Mesendoderm (in vitro differentiated cells): ENCODE results near the gene RBBP7.

ENCODE experiments used
- DNase-seq: peaks from one replicate; pipeline ENCODE4 v3.0.0; 2013
- H2AK5ac ChIP-seq: 2 replicates; pipeline ENCODE4 v1.6.1; 2013; ENCODE audit warnings: low read length, inconsistent platforms
- H2BK120ac ChIP-seq: 2 replicates; pipeline ENCODE4 v1.6.1; 2013; ENCODE audit warnings: low read depth, mild to moderate bottlenecking, low read length, moderate library complexity, mixed read lengths
- H2BK15ac ChIP-seq: replicated peaks from 2 replicates; pipeline ENCODE4 v1.6.1; 2013; ENCODE audit warnings: low read depth, mild to moderate bottlenecking, moderate library complexity
- H2BK5ac ChIP-seq: 2 replicates; pipeline ENCODE4 v1.6.1; 2013; ENCODE audit warnings: low read length, inconsistent platforms
- H3K18ac ChIP-seq: 2 replicates; pipeline ENCODE4 v1.6.1; 2013; ENCODE audit warnings: mild to moderate bottlenecking, low read length, mixed read lengths
- H3K23ac ChIP-seq: one replicate; pipeline ENCODE4 v1.6.1; 2013; ENCODE audit warnings: low read length
- H3K27ac ChIP-seq: 2 replicates; pipeline ENCODE4 v1.5.1; 2013; ENCODE audit warnings: low read depth, mild to moderate bottlenecking, inconsistent platforms, low read length, moderate library complexity
- H3K27me3 ChIP-seq: 2 replicates; pipeline ENCODE4 v1.6.1; 2013; ENCODE audit warnings: low read length, control low read depth, mild to moderate bottlenecking, inconsistent platforms; ENCODE audit not compliant: insufficient read depth, poor library complexity
- H3K36me3 ChIP-seq: 2 replicates; pipeline ENCODE4 v1.6.1; 2013; ENCODE audit warnings: low read length, inconsistent platforms; ENCODE audit not compliant: control insufficient read depth, insufficient read depth
- H3K4ac ChIP-seq: one replicate; pipeline ENCODE4 v1.6.1; 2013; ENCODE audit warnings: low read depth, mild to moderate bottlenecking, low read length, moderate library complexity
- H3K4me1 ChIP-seq: 2 replicates; pipeline ENCODE4 v1.6.1; 2013; ENCODE audit warnings: low read depth, low read length, inconsistent platforms; ENCODE audit not compliant: control insufficient read depth
- H3K4me2 ChIP-seq: 2 replicates; pipeline ENCODE4 v1.6.1; 2013; ENCODE audit warnings: low read length
- H3K4me3 ChIP-seq: 2 replicates; pipeline ENCODE4 v1.5.1; 2013; ENCODE audit warnings: mild to moderate bottlenecking, low read length
- H3K56ac ChIP-seq: one replicate; pipeline ENCODE4 v1.6.1; 2013; ENCODE audit warnings: low read length
- H3K79me1 ChIP-seq: 2 replicates; pipeline ENCODE4 v1.6.1; 2013; ENCODE audit warnings: low read length, inconsistent platforms
- H3K79me2 ChIP-seq: 2 replicates; pipeline ENCODE4 v1.6.1; 2013; ENCODE audit warnings: mild to moderate bottlenecking, low read length; ENCODE audit not compliant: control insufficient read depth, insufficient read depth
- H3K9ac ChIP-seq: 2 replicates; pipeline ENCODE4 v1.6.1; 2013; ENCODE audit warnings: low read length, inconsistent platforms
- H4K5ac ChIP-seq: one replicate; pipeline ENCODE4 v1.6.1; 2013; ENCODE audit warnings: low read length
- H4K8ac ChIP-seq: one replicate; pipeline ENCODE4 v1.6.1; 2013; ENCODE audit warnings: low read depth, mild to moderate bottlenecking, control low read depth, low read length, moderate library complexity
- WGBS: extraction: QIAGEN DNeasy Blood & Tissue Kit; methylation state at CpG from one replicate; pipeline ENCODE4 v1.1.7; 2013; ENCODE audit warnings: low lambda C conversion rate, missing lambda C conversion rate; ENCODE audit not compliant: insufficient coverage; ENCODE audit errors: extremely low coverage; 5-methylcytosine and 5-hydroxymethylcytosine counted together

RBBP7 gene

DNA sequence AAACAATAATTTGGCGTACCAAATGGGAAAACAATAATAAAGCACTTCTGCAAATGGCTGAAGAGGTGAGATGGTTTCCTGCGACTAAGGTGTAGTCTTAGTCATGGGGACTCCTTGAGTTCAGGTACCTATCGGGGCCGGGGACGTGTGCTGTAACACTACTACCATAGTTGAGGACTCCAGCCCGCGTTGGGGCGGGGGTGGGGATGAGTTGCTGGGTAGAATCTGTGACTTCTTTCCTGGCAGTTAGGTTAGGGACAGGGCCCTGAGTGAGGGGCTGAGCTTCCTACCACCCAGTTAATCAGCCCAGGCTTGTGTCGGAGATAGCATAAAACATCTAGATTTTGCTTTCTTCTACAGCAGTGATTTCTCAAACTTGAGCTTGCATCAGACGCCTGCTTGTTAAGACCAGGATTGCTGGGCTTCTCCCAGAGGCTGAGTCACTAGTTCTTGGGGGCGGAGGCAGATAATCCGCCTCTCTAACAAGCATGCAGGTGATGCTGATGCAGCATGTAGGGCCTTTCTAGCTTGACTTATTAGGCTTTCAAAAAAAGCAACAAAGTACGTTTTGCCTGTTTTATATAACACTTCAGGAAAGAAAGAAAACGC is 30.2 kb downstream of the RBBP7 start:
- Histone ChIP-seq H3K4ac (no peak overlapping the region), H3K4me3 (no peak overlapping the region), H2BK120ac (no peak overlapping the region), H3K27ac (peak overlapping the region; percentile 22), H2BK5ac (no peak overlapping the region), H3K79me2 (no peaks in the 10 kb centered on the region), H3K27me3 (no peaks in the 10 kb centered on the region), H2AK5ac (no peak overlapping the region), H4K5ac (no peak overlapping the region), H3K9ac (no peak overlapping the region), H3K56ac (peak overlapping the region; percentile 0), H4K8ac (no peak overlapping the region), H3K23ac (no peak overlapping the region), H3K36me3 (no peaks in the 10 kb centered on the region), H3K4me1 (no peaks in the 10 kb centered on the region), H3K79me1 (no peaks in the 10 kb centered on the region), H3K18ac (no peak overlapping the region), H3K4me2 (no peak overlapping the region), H2BK15ac (no peak overlapping the region)
- WGBS, result no CpG with 5 or more reads among the region's 14 CpGs
- DNase-seq, result peak; percentile 80

DNA sequence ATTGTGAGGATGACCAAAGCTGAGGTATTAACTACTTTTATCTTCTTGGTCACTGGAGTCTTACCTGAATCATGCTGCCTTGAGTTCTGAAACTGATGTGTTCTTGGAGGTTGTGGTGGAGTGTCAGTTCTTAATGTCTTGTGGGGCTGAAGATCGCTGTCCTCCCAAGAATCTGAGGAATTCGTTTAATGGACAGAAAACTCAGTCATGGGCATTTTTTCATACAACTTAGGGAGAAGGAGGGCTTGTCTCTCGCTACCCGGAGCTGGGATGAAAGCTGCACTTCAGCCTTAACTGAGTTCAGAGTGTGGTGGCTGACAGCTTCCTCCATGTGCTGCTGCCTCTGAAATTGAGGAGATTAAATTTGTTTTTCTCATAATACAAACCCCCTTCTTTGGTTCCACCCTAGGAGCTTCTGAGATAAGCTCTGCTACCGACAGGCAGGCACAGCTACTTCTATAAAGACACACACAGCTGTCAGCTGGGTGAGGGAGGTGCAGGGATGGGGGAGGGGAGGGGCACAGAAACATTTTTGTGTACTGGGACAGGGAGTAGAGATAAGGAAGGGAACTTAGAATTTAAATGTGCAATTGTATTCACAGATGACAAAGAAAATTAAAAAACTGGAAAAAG is 30.8 kb downstream of the RBBP7 start:
- Histone ChIP-seq H2AK5ac (no peak overlapping the region), H3K27ac (no peak overlapping the region), H3K9ac (no peak overlapping the region), H3K23ac (no peak overlapping the region), H2BK15ac (no peak overlapping the region), H2BK5ac (no peak overlapping the region), H3K56ac (no peak overlapping the region), H3K36me3 (no peaks in the 10 kb centered on the region), H3K79me1 (no peaks in the 10 kb centered on the region), H3K18ac (no peak overlapping the region), H3K27me3 (no peaks in the 10 kb centered on the region), H4K5ac (no peak overlapping the region), H3K4me2 (no peak overlapping the region), H4K8ac (no peak overlapping the region), H2BK120ac (no peak overlapping the region), H3K4ac (no peak overlapping the region), H3K4me3 (no peak overlapping the region), H3K4me1 (no peaks in the 10 kb centered on the region), H3K79me2 (no peaks in the 10 kb centered on the region)
- no CpG with 5 or more reads among the region's 5 CpGs for WGBS
- peak; percentile 14 for DNase-seq

DNA sequence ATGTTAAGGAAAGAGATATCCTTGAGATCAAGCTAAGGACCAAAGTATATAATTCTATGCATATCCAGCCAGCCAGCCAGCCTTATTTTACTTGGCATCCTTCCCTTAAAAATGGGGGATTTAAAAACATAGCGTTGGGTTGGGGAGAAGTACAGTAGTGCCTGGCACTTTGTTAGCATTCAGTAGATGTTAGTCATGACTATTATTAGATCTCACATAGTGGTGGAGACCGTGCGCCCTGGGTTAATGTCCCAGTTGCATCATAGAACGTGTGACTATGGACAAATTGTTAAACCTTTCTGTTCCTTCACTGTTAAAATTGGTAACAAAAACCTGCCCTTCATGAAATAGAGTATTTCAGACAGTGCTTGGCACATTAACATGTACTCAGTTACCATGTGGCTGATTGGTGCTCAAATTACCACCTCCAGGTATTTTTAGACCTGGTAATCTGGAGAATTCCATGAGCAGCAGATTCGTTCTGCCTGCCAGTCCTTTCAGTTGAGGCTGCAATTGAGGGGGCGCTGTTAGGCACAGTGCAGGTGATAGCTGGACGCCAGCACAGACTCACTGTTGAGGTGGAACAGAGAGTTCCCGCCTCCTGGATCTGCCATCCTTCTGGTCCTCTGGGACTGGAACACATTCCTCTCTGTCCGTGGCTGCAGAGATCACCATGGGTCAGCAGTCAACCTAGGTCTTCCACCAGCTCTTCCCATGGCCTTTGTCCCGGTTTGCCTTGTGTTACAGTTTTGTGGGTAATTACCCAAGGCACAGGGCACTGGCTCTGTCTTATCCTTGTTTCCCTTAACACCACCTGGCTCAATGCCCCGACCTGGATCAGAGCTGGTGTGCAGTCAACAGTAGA is 31.7 kb downstream of the RBBP7 start:
- Histone ChIP-seq H2BK15ac (no peak overlapping the region), H3K18ac (no peak overlapping the region), H3K27me3 (no peaks in the 10 kb centered on the region), H3K4me1 (no peaks in the 10 kb centered on the region), H3K4me3 (no peak overlapping the region), H4K5ac (no peak overlapping the region), H3K23ac (no peak overlapping the region), H3K36me3 (no peaks in the 10 kb centered on the region), H3K79me1 (no peaks in the 10 kb centered on the region), H2BK5ac (no peak overlapping the region), H3K4ac (no peak overlapping the region), H2AK5ac (no peak overlapping the region), H3K79me2 (no peaks in the 10 kb centered on the region), H3K56ac (no peak overlapping the region), H3K9ac (no peak overlapping the region), H2BK120ac (no peak overlapping the region), H4K8ac (no peak overlapping the region), H3K27ac (no peak overlapping the region), H3K4me2 (no peak overlapping the region)
- no CpG with 5 or more reads among the region's 11 CpGs for whole genome bisulfite sequencing
- peak; percentile 7 for DNase-seq

DNA sequence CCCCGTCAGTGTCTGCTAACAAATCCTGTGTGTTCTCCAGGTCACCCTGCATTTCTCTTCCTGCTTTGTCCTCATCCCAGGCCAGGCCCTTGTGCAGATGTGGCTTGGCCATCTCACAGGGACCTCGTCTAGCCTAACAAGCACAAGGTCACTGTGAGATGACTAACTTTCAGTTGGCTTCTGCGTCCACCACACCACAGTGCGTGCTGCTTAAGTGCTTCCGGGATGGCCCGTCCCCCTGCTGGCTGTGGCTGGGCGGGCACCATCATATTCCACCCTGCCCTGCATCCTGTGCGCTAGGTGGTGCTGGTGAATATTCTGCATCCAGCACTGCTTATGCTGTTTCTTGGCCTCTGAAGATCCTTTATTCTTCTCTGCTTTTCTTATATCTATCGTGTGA is 33.8 kb downstream of the RBBP7 start:
- Histone ChIP-seq H4K5ac (no peak overlapping the region), H2BK120ac (no peak overlapping the region), H2BK15ac (no peak overlapping the region), H2BK5ac (no peak overlapping the region), H3K79me1 (no peaks in the 10 kb centered on the region), H3K18ac (no peak overlapping the region), H3K4me2 (no peak overlapping the region), H2AK5ac (no peak overlapping the region), H3K27me3 (no peaks in the 10 kb centered on the region), H3K36me3 (no peaks in the 10 kb centered on the region), H3K79me2 (no peaks in the 10 kb centered on the region), H3K27ac (no peak overlapping the region), H3K9ac (no peak overlapping the region), H4K8ac (no peak overlapping the region), H3K4ac (no peak overlapping the region), H3K4me3 (no peak overlapping the region), H3K56ac (no peak overlapping the region), H3K23ac (no peak overlapping the region), H3K4me1 (no peaks in the 10 kb centered on the region)
- peak; percentile 63 for DNase-seq
- no CpG with 5 or more reads among the region's 9 CpGs for WGBS

DNA sequence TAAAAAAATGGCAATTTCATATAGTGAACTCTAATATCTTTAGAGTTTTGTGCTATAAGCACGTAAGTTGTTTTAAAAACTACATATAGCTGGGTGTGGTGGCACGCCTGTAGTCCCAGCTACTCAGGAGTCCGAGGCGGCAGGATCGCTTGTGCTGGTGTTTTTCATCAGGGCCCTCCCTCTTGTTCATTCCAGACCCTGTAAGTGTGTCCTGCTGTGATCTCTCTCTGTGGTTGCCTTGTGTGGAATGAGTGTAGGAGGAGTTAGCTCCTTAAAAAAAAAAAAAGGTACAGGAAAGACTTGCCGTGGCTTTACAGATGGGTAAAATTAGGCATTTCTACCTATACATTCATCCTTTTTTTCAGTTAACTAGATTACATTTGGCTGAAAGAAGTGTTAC is 35.4 kb downstream of the RBBP7 start:
- Histone ChIP-seq H3K4me2 (no peak overlapping the region), H4K8ac (no peak overlapping the region), H3K9ac (no peak overlapping the region), H3K27me3 (no peaks in the 10 kb centered on the region), H3K4me3 (no peak overlapping the region), H3K36me3 (no peaks in the 10 kb centered on the region), H4K5ac (no peak overlapping the region), H3K27ac (no peak overlapping the region), H2BK120ac (no peak overlapping the region), H3K79me2 (no peaks in the 10 kb centered on the region), H2BK5ac (no peak overlapping the region), H3K18ac (no peak overlapping the region), H2AK5ac (no peak overlapping the region), H3K79me1 (no peaks in the 10 kb centered on the region), H3K4me1 (no peaks in the 10 kb centered on the region), H3K56ac (no peak overlapping the region), H3K23ac (no peak overlapping the region), H2BK15ac (no peak overlapping the region), H3K4ac (no peak overlapping the region)
- no CpG with 5 or more reads among the region's 6 CpGs for WGBS
- peak; percentile 18 for DNase-seq
